H9 (cell line): ENCODE results near the gene HES4. TPM values are rescaled to one million over a fixed set of nuclear protein-coding genes. Genes with fewer than 3 reads are reported as not detected.

ENCODE experiments used
- DNase-seq: peaks from one replicate; pipeline ENCODE4 v3.0.0-alpha.2; 2017
- H2AFZ ChIP-seq: one replicate; pipeline ENCODE4 v1.6.1; 2013; ENCODE audit warnings: mild to moderate bottlenecking, low read length, control low read depth, moderate library complexity
- H2AK5ac ChIP-seq: 2 replicates; pipeline ENCODE4 v1.6.1; 2013; ENCODE audit warnings: low read length, control low read depth, mixed read lengths; ENCODE audit not compliant: insufficient read length
- H2BK120ac ChIP-seq: one replicate; pipeline ENCODE4 v1.6.1; 2013; ENCODE audit warnings: low read depth, mild to moderate bottlenecking, low read length, control low read depth, inconsistent platforms; ENCODE audit not compliant: poor library complexity, severe bottlenecking
- H2BK12ac ChIP-seq: 2 replicates; pipeline ENCODE4 v1.6.1; 2013; ENCODE audit warnings: low read length, control low read depth, mixed read lengths, low read depth; ENCODE audit not compliant: insufficient read length
- H2BK15ac ChIP-seq: 2 replicates; pipeline ENCODE4 v1.6.1; 2013; ENCODE audit warnings: low read depth, low read length, control low read depth
- H2BK20ac ChIP-seq: one replicate; pipeline ENCODE4 v1.6.1; 2013; ENCODE audit warnings: low read depth, mild to moderate bottlenecking, low read length, control low read depth, inconsistent platforms; ENCODE audit not compliant: poor library complexity, severe bottlenecking
- H2BK5ac ChIP-seq: 2 replicates; pipeline ENCODE4 v1.6.1; 2013; ENCODE audit warnings: low read length, control low read depth, mixed read lengths; ENCODE audit not compliant: insufficient read length
- H3K14ac ChIP-seq: 2 replicates; pipeline ENCODE4 v1.6.1; 2013; ENCODE audit warnings: low read length, control low read depth; ENCODE audit not compliant: insufficient read depth
- H3K18ac ChIP-seq: 2 replicates; pipeline ENCODE4 v1.6.1; 2013; ENCODE audit warnings: low read depth, mild to moderate bottlenecking, mixed read lengths, low read length, control low read depth; ENCODE audit not compliant: insufficient read length
- H3K23ac ChIP-seq: 2 replicates; pipeline ENCODE4 v1.6.1; 2013; ENCODE audit warnings: low read length, control low read depth, mixed read lengths, low read depth; ENCODE audit not compliant: insufficient read length
- H3K23me2 ChIP-seq: 2 replicates; pipeline ENCODE4 v1.6.1; 2013; ENCODE audit warnings: low read depth, mild to moderate bottlenecking, mixed read lengths, low read length, control low read depth; ENCODE audit not compliant: insufficient read length, poor library complexity, severe bottlenecking
- H3K27ac ChIP-seq: 2 replicates; pipeline ENCODE4 v1.5.1; 2013; ENCODE audit warnings: low read length, control low read depth, mixed read lengths, low read depth; ENCODE audit not compliant: insufficient read length
- H3K27me3 ChIP-seq: 2 replicates; pipeline ENCODE4 v1.6.1; 2013; ENCODE audit warnings: low read length, control low read depth, inconsistent platforms; ENCODE audit not compliant: insufficient read depth
- H3K4ac ChIP-seq: 2 replicates; pipeline ENCODE4 v1.6.1; 2013; ENCODE audit warnings: low read depth, mild to moderate bottlenecking, control low read depth, inconsistent platforms, low read length, moderate library complexity
- H3K4me1 ChIP-seq: 2 replicates; pipeline ENCODE4 v1.6.1; 2013; ENCODE audit warnings: low read length, control low read depth, inconsistent platforms; ENCODE audit not compliant: insufficient read depth
- H3K4me2 ChIP-seq: 2 replicates; pipeline ENCODE4 v1.6.1; 2013; ENCODE audit warnings: low read length, control low read depth, mixed read lengths; ENCODE audit not compliant: insufficient read length, insufficient read depth
- H3K56ac ChIP-seq: 2 replicates; pipeline ENCODE4 v1.6.1; 2013; ENCODE audit warnings: low read depth, mild to moderate bottlenecking, mixed read lengths, low read length, control low read depth; ENCODE audit not compliant: insufficient read length
- H3K79me1 ChIP-seq: 2 replicates; pipeline ENCODE4 v1.6.1; 2013; ENCODE audit warnings: low read depth, mild to moderate bottlenecking, moderate library complexity, low read length, control low read depth, inconsistent platforms; ENCODE audit not compliant: insufficient read depth, poor library complexity, severe bottlenecking
- H3K79me2 ChIP-seq: 2 replicates; pipeline ENCODE4 v1.6.1; 2013; ENCODE audit warnings: low read length, control low read depth, inconsistent platforms; ENCODE audit not compliant: insufficient read depth
- H3K9ac ChIP-seq: 2 replicates; pipeline ENCODE4 v1.6.1; 2013; ENCODE audit warnings: low read length, control low read depth, mixed read lengths; ENCODE audit not compliant: insufficient read length; ENCODE audit errors: extremely low read depth
- H3K9me3 ChIP-seq: one replicate; pipeline ENCODE4 v1.6.1; 2013; ENCODE audit warnings: low read depth, low read length, inconsistent platforms; ENCODE audit not compliant: control insufficient read depth
- H3T11ph ChIP-seq: one replicate; pipeline ENCODE4 v1.6.1; 2013; ENCODE audit warnings: mild to moderate bottlenecking, low read length, control low read depth, inconsistent platforms
- H4K20me1 ChIP-seq: one replicate; pipeline ENCODE4 v1.6.1; 2013; ENCODE audit not compliant: control insufficient read depth, insufficient read length, insufficient read depth
- H4K5ac ChIP-seq: 2 replicates; pipeline ENCODE4 v1.6.1; 2013; ENCODE audit warnings: low read depth, mild to moderate bottlenecking, mixed read lengths, low read length, control low read depth; ENCODE audit not compliant: insufficient read length
- H4K8ac ChIP-seq: replicated peaks from 2 replicates; pipeline ENCODE4 v1.6.1; 2013; ENCODE audit warnings: low read length, control low read depth, mixed read lengths, low read depth; ENCODE audit not compliant: insufficient read length
- H4K91ac ChIP-seq: 2 replicates; pipeline ENCODE4 v1.6.1; 2013; ENCODE audit warnings: low read depth, mild to moderate bottlenecking, moderate library complexity, mixed read lengths, low read length, control low read depth; ENCODE audit not compliant: insufficient read length
- H3K27ac Mint-ChIP-seq, 3 experiments: 2 replicates in 2 of 3; 3 replicates in 1 of 3; pipeline ENCODE4 v1.8.0; 2020 to 2021; ENCODE audit warnings: mixed read lengths in 3 of 3, mild to moderate bottlenecking in 1 of 3, moderate library complexity in 1 of 3
- H3K27me3 Mint-ChIP-seq: 2 replicates; pipeline ENCODE4 v1.8.0; 2021; ENCODE audit warnings: low read depth, mild to moderate bottlenecking, moderate library complexity, mixed read lengths
- H3K36me3 Mint-ChIP-seq, 3 experiments: 2 replicates in 2 of 3; 3 replicates in 1 of 3; pipeline ENCODE4 v1.8.0; 2020 to 2021; ENCODE audit warnings: low read depth in 3 of 3, mixed read lengths in 3 of 3; ENCODE audit not compliant: insufficient read depth in 1 of 3
- H3K4me1 Mint-ChIP-seq, 2 experiments: 2 replicates each; pipeline ENCODE4 v1.8.0; 2020; ENCODE audit warnings: mixed read lengths in 2 of 2
- H3K4me3 Mint-ChIP-seq, 2 experiments: 2 replicates in 1 of 2; 3 replicates in 1 of 2; pipeline ENCODE4 v1.8.0; 2020 to 2021; ENCODE audit warnings: mild to moderate bottlenecking in 2 of 2, mixed read lengths in 2 of 2, moderate library complexity in 1 of 2
- H3K9me3 Mint-ChIP-seq, 2 experiments: 2 replicates in 1 of 2; 3 replicates in 1 of 2; pipeline ENCODE4 v1.8.0; 2020; ENCODE audit warnings: mild to moderate bottlenecking in 2 of 2, mixed read lengths in 2 of 2, moderate library complexity in 1 of 2
- CTCF ChIP-seq: fragments of 200-600 bp; sonication (generic); conservative IDR thresholded peaks from 3 replicates; pipeline ENCODE4 v1.8.0; 2021; ENCODE audit warnings: antibody characterized with exemption, mild to moderate bottlenecking
- WGBS: extraction: QIAGEN DNeasy Blood & Tissue Kit; methylation state at CpG from one replicate; pipeline ENCODE4 v1.1.7; 2013; ENCODE audit warnings: missing lambda C conversion rate, low lambda C conversion rate, mixed read lengths; ENCODE audit not compliant: insufficient read length; ENCODE audit errors: extremely low coverage; 5-methylcytosine and 5-hydroxymethylcytosine counted together
- total RNA-seq: library from RNA; stranded (reverse); gene quantifications from 2 replicates; pipeline ENCODE4 v1.2.1, GENCODE V29; 2021

HES4 gene
- total RNA-seq, 1 experiment from 2014 or later: 4.0 TPM

DNA sequence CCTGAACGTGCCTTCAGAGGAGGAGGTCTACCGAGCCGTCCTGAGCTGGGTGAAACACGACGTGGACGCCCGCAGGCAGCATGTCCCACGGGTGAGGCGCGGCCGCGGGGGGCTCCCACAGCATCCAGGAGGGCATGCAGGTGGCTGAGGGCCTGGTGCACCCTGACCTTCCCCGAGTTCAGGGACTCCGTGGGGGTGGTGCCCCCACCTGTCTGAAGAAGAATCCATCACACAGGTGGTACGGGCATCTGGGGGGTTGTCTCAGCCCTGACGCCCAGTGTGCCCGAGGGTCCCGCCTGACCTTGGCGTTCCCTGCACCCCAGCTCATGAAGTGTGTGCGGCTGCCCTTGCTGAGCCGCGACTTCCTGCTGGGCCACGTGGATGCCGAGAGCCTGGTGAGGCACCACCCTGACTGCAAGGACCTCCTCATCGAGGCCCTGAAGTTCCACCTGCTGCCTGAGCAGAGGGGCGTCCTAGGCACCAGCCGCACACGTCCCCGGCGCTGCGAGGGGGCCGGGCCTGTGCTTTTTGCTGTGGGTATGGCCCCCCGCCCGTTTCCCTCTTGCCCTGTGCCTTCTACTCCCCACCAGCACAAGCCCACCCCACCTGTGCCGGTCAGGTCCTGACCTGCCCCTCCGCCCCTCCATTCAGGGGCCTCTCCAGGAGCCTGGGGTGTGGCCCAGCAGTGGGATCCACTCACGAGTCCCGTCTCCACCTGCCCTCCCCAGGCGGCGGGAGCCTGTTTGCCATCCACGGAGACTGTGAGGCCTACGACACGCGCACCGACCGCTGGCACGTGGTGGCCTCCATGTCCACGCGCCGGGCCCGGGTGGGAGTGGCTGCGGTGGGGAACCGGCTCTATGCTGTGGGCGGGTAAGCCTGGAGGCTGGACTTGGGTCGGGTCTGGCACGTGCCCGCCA is 37.3 kb downstream of the HES4 start:
- H4K5ac ChIP-seq: no peak overlapping the region
- no peak overlapping the region for H3K14ac ChIP-seq
- no peak overlapping the region for H3K27ac Mint-ChIP-seq
- no peak overlapping the region for H2BK15ac ChIP-seq
- DNase-seq: no peak
- no peak overlapping the region for H3K56ac ChIP-seq
- no peak overlapping the region for H2BK5ac ChIP-seq
- no peak overlapping the region for H2AK5ac ChIP-seq
- H3K4me2 ChIP-seq: no peak overlapping the region
- H3K4me1 ChIP-seq: no peaks in the 10 kb centered on the region
- H3K79me2 ChIP-seq: peaks cover 5% of the 10 kb centered on the region; the same call in 1 of the 2 replicates
- no peak overlapping the region for H2BK12ac ChIP-seq
- H4K8ac ChIP-seq: no peak overlapping the region
- no peak overlapping the region for H3T11ph ChIP-seq
- no peak overlapping the region for H4K91ac ChIP-seq
- H3K27me3 ChIP-seq: peaks cover 4% of the 10 kb centered on the region; the same call in 1 of the 2 replicates
- no peak overlapping the region for H3K18ac ChIP-seq
- H4K20me1 ChIP-seq: no peaks in the 10 kb centered on the region
- H3K4me1 Mint-ChIP-seq: peaks cover 4 to 9% of the 10 kb centered on the region in 2 experiments
- H2BK120ac ChIP-seq: no peak overlapping the region
- H3K4ac ChIP-seq: no peak overlapping the region
- H3K79me1 ChIP-seq: peaks cover 4% of the 10 kb centered on the region
- H3K36me3 Mint-ChIP-seq: peaks cover 2 to 30% (median 26%) of the 10 kb centered on the region in 3 experiments; a peak in 6 of 7 replicates
- H3K9me3 ChIP-seq: no peaks in the 10 kb centered on the region
- no peak for TF ChIP-seq CTCF
- peaks cover 12% of the 10 kb centered on the region for H3K23me2 ChIP-seq
- H3K4me3 Mint-ChIP-seq: peak overlapping the region; percentile 34 to 73; a peak in 3 of 5 replicates
- no peak overlapping the region for H2BK20ac ChIP-seq
- WGBS: no CpG with 5 or more reads among the region's 57 CpGs
- no peak overlapping the region for H3K23ac ChIP-seq
- no peaks in the 10 kb centered on the region; a peak in 1 of 5 replicates for H3K9me3 Mint-ChIP-seq
- peaks cover 27% of the 10 kb centered on the region for H3K27me3 Mint-ChIP-seq
- no peak overlapping the region for H3K27ac ChIP-seq
- no peak overlapping the region for H3K9ac ChIP-seq
- H2AFZ ChIP-seq: no peak overlapping the region
